PC-3 (cell line): Measurements from ENCODE around the gene ARMC3.

Experiments used
- CTCF ChIP-seq: fragments of 300-600 bp; sonication (generic); conservative IDR thresholded peaks from 2 replicates; pipeline ENCODE4 v1.5.1; 2017; ENCODE audit warnings: antibody characterized with exemption, low read depth, mild to moderate bottlenecking, low read length
- EZH2 ChIP-seq: fragments of 300-600 bp; sonication (generic); IDR thresholded peaks from one replicate; pipeline ENCODE4 v1.6.1; 2017; ENCODE audit warnings: antibody characterized with exemption, mild to moderate bottlenecking, low read length; ENCODE audit not compliant: unreplicated experiment

GRCh38 chr10:22900841-22901601 is 26.8 kb upstream of the ARMC3 start:
- TF ChIP-seq CTCF (no peak), EZH2 (no peak)
